Neuron (in vitro differentiated cells): Measurements from ENCODE around the gene FRYL.
"Not testable (repeated sequence)": the region's sequence is repeated elsewhere in the genome, so short reads cannot be mapped to it uniquely, and the experiment has no call there.

Experiments
- H2AFZ ChIP-seq: one replicate; pipeline ENCODE4 v1.6.1; 2013; ENCODE audit warnings: low read depth, mild to moderate bottlenecking, inconsistent platforms, low read length, moderate library complexity
- H3K27me3 ChIP-seq: one replicate; pipeline ENCODE4 v1.6.1; 2013; ENCODE audit warnings: low read length; ENCODE audit not compliant: insufficient read depth
- H3K36me3 ChIP-seq: one replicate; pipeline ENCODE4 v1.6.1; 2013; ENCODE audit warnings: low read length; ENCODE audit not compliant: insufficient read depth
- H3K4me1 ChIP-seq: one replicate; pipeline ENCODE4 v1.6.1; 2013; ENCODE audit warnings: low read length; ENCODE audit not compliant: insufficient read depth
- H3K4me3 ChIP-seq: 2 replicates; pipeline ENCODE4 v1.5.1; 2013; ENCODE audit warnings: mild to moderate bottlenecking, low read length, moderate library complexity
- H3K9me3 ChIP-seq: one replicate; pipeline ENCODE4 v1.6.1; 2013; ENCODE audit warnings: low read length

The FRYL gene

GRCh38 chr4:48779998-48780864 is at the start of gene FRYL:
TSS of gene FRYL (minus strand) at chr4:48780279. CDS start at chr4:48634410, 145,869 bp downstream.
- peak within 1 kb of the TSS; percentile 93 for H2AFZ ChIP-seq
- H3K36me3 ChIP-seq: no peaks in the 10 kb centered on the region
- peak within 1 kb of the TSS; percentile 99 for H3K4me3 ChIP-seq
- H3K27me3 ChIP-seq: no peaks in the 10 kb centered on the region
- H3K9me3 ChIP-seq: no peaks in the 10 kb centered on the region
- H3K4me1 ChIP-seq: peaks cover 44% of the 10 kb centered on the region

- Histone ChIP-seq H3K4me3 (no peak overlapping the region), H2AFZ (no peak overlapping the region), H3K36me3 (no peaks in the 10 kb centered on the region), H3K27me3 (no peaks in the 10 kb centered on the region), H3K4me1 (peaks cover 7% of the 10 kb centered on the region), H3K9me3 (no peaks in the 10 kb centered on the region)
These were observed 47.5 kb upstream of the FRYL start for GRCh38 chr4:48827622-48828021.

GRCh38 chr4:48821431-48821830 is 41.4 kb upstream of the FRYL start:
- not testable (repeated sequence) for H3K36me3 ChIP-seq, H3K4me1 ChIP-seq, H3K4me3 ChIP-seq, H3K9me3 ChIP-seq, H3K27me3 ChIP-seq, H2AFZ ChIP-seq

GRCh38 chr4:48816971-48817370 is 36.9 kb upstream of the FRYL start:
- Histone ChIP-seq H3K4me3 (no peak overlapping the region), H2AFZ (no peak overlapping the region), H3K4me1 (peaks cover 13% of the 10 kb centered on the region), H3K36me3 (no peaks in the 10 kb centered on the region), H3K27me3 (no peaks in the 10 kb centered on the region), H3K9me3 (no peaks in the 10 kb centered on the region)

GRCh38 chr4:48816297-48816696 is 36.2 kb upstream of the FRYL start:
- not testable (repeated sequence) for H3K36me3 ChIP-seq, H3K4me3 ChIP-seq
- H3K4me1 ChIP-seq: peaks cover 13% of the 10 kb centered on the region

GRCh38 chr4:48815483-48815882 is 35.4 kb upstream of the FRYL start:
- Histone ChIP-seq H2AFZ (no peak overlapping the region), H3K9me3 (no peaks in the 10 kb centered on the region), H3K27me3 (no peaks in the 10 kb centered on the region), H3K4me3 (no peak overlapping the region), H3K36me3 (no peaks in the 10 kb centered on the region), H3K4me1 (peaks cover 13% of the 10 kb centered on the region)

More at GRCh38 chr4:48816297-48816696, 36.2 kb upstream of the FRYL start:
- H3K27me3 ChIP-seq, H3K9me3 ChIP-seq, H2AFZ ChIP-seq: not testable (repeated sequence)

- no peak overlapping the region for H3K4me3 ChIP-seq
- H3K9me3 ChIP-seq: no peaks in the 10 kb centered on the region
- peaks cover 13% of the 10 kb centered on the region for H3K4me1 ChIP-seq
- no peak overlapping the region for H2AFZ ChIP-seq
- no peaks in the 10 kb centered on the region for H3K27me3 ChIP-seq
- no peaks in the 10 kb centered on the region for H3K36me3 ChIP-seq
These were observed 33.9 kb upstream of the FRYL start for GRCh38 chr4:48813964-48814363.

GRCh38 chr4:48812866-48813265 is 32.8 kb upstream of the FRYL start:
- H2AFZ ChIP-seq: no peak overlapping the region
- H3K9me3 ChIP-seq: no peaks in the 10 kb centered on the region
- H3K27me3 ChIP-seq: no peaks in the 10 kb centered on the region
- no peaks in the 10 kb centered on the region for H3K36me3 ChIP-seq
- no peak overlapping the region for H3K4me3 ChIP-seq
- peaks cover 13% of the 10 kb centered on the region for H3K4me1 ChIP-seq

- Histone ChIP-seq H3K27me3 (no peaks in the 10 kb centered on the region), H3K9me3 (no peaks in the 10 kb centered on the region), H3K4me1 (no peaks in the 10 kb centered on the region), H2AFZ (no peak overlapping the region), H3K4me3 (no peak overlapping the region), H3K36me3 (no peaks in the 10 kb centered on the region)
These were observed 24.7 kb upstream of the FRYL start for GRCh38 chr4:48804584-48805301.

GRCh38 chr4:48801016-48801715 is 21.1 kb upstream of the FRYL start:
- Histone ChIP-seq H3K9me3 (no peaks in the 10 kb centered on the region), H2AFZ (no peak overlapping the region), H3K36me3 (no peaks in the 10 kb centered on the region), H3K27me3 (no peaks in the 10 kb centered on the region), H3K4me1 (no peaks in the 10 kb centered on the region), H3K4me3 (no peak overlapping the region)

- H3K4me1 ChIP-seq, H3K4me3 ChIP-seq, H3K36me3 ChIP-seq, H3K27me3 ChIP-seq, H3K9me3 ChIP-seq, H2AFZ ChIP-seq: not testable (repeated sequence)
These were observed 20.1 kb upstream of the FRYL start for GRCh38 chr4:48800155-48800554.

- Histone ChIP-seq H3K27me3 (no peaks in the 10 kb centered on the region), H2AFZ (no peak overlapping the region), H3K9me3 (no peaks in the 10 kb centered on the region), H3K4me3 (no peak overlapping the region), H3K4me1 (no peaks in the 10 kb centered on the region), H3K36me3 (no peaks in the 10 kb centered on the region)
These were observed 19.1 kb upstream of the FRYL start for GRCh38 chr4:48799157-48799556.

- Histone ChIP-seq H3K4me1 (no peaks in the 10 kb centered on the region), H3K36me3 (no peaks in the 10 kb centered on the region), H3K9me3 (no peaks in the 10 kb centered on the region), H3K27me3 (no peaks in the 10 kb centered on the region), H2AFZ (no peak overlapping the region), H3K4me3 (no peak overlapping the region)
These were observed 18.0 kb upstream of the FRYL start for GRCh38 chr4:48798117-48798516.
